ENCODE results near the gene MRAP2.
"Not testable (repeated sequence)": the region's sequence is repeated elsewhere in the genome, so short reads cannot be mapped to it uniquely, and the experiment has no call there.

The MRAP2 gene

GRCh38 chr6:84078335-84078734 lies 44.8 kb downstream of the MRAP2 start:
- DNase-seq, result no peak

- no peak for DNase-seq
Observed at GRCh38 chr6:84081222-84081621, 47.6 kb downstream of the MRAP2 start.

GRCh38 chr6:84082689-84083265 lies 49.2 kb downstream of the MRAP2 start:
- DNase-seq, result no peak

GRCh38 chr6:84084705-84085104 lies 51.1 kb downstream of the MRAP2 start:
- not testable (repeated sequence) for DNase-seq

GRCh38 chr6:84086056-84086455 lies 52.5 kb downstream of the MRAP2 start:
- no peak for DNase-seq

- no peak for DNase-seq
Observed at GRCh38 chr6:84086545-84087429, 53.2 kb downstream of the MRAP2 start.

GRCh38 chr6:84089081-84089480 lies 55.5 kb downstream of the MRAP2 start:
- DNase-seq, result no peak

GRCh38 chr6:84089552-84089951 lies 56.0 kb downstream of the MRAP2 start:
- no peak for DNase-seq

GRCh38 chr6:84093441-84094435 lies 60.2 kb downstream of the MRAP2 start:
- no peak for DNase-seq

- DNase-seq, result no peak
Observed at GRCh38 chr6:84095156-84095555, 61.6 kb downstream of the MRAP2 start.

- no peak for DNase-seq
Observed at GRCh38 chr6:84103029-84103428, 69.5 kb downstream of the MRAP2 start.

- peak; percentile 57 for DNase-seq
Observed at GRCh38 chr6:84105215-84105924, 71.8 kb downstream of the MRAP2 start.

- no peak for DNase-seq
Observed at GRCh38 chr6:84107495-84107894, 73.9 kb downstream of the MRAP2 start.

- DNase-seq, result not testable (repeated sequence)
Observed at GRCh38 chr6:84111351-84111750, 77.8 kb downstream of the MRAP2 start.

GRCh38 chr6:84114933-84115594 lies 81.5 kb downstream of the MRAP2 start:
- not testable (repeated sequence) for DNase-seq

- DNase-seq, result no peak
Observed at GRCh38 chr6:84118191-84118590, 84.6 kb downstream of the MRAP2 start.

- no peak for DNase-seq
Observed at GRCh38 chr6:84119277-84119676, 85.7 kb downstream of the MRAP2 start.

GRCh38 chr6:84123186-84123585 lies 89.6 kb downstream of the MRAP2 start:
- DNase-seq, result no peak

- not testable (repeated sequence) for DNase-seq
Observed at GRCh38 chr6:84129588-84129987, 96.0 kb downstream of the MRAP2 start.

- not testable (repeated sequence) for DNase-seq
Observed at GRCh38 chr6:84133385-84133784, 99.8 kb downstream of the MRAP2 start.

- DNase-seq, result no peak
Observed at GRCh38 chr6:84135291-84135690, 101.7 kb downstream of the MRAP2 start.
